ENCODE data around the gene MYOZ2. TPM values are rescaled to one million over a fixed set of nuclear protein-coding genes. Genes with fewer than 3 reads are reported as not detected.

Gene MYOZ2
- polyA plus RNA-seq, 1 experiment = 0.17 TPM

DNA sequence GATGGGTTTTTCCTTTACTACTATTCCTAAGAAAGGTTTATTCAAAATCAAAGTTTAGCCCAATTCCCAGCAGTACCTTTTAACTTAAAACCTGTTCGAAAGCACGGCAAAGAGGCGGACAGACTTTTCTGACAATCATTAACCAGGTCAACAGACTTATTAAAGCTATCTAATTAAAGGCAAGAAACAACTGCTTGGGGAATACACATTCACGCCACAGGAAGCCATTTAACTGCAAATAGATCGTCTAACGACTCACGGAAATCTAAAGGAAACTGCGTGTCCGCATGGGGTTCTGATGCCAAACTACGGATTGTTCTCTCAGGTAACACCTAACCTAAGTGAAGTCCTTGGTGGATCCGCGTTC, 76.2 kb downstream of the MYOZ2 start:
- ChIA-PET POLR2A (interaction anchor here (0.7 to 1.8 kb wide), 5 partner anchors 88 to 200 kb away, joined by 3 to 8 read pairs (median 5); a partner anchor contains a TSS), CTCF (interaction anchor here (1.5 to 2.5 kb wide), 3 partner anchors 129 to 190 kb away, joined by 3 to 6 read pairs (median 5); no protein-coding TSS in a partner anchor)
- H3K4me3 ChIP-seq (ENCODE audit: low read depth, low read length) = peak overlapping the region; percentile 96
- H3K27me3 ChIP-seq (ENCODE audit: control insufficient read depth, insufficient read depth, low read length) = no peaks in the 10 kb centered on the region
- H3K36me3 ChIP-seq (ENCODE audit: control insufficient read depth, insufficient read depth, low read length) = no peaks in the 10 kb centered on the region
- TF ChIP-seq, protein P1, sequence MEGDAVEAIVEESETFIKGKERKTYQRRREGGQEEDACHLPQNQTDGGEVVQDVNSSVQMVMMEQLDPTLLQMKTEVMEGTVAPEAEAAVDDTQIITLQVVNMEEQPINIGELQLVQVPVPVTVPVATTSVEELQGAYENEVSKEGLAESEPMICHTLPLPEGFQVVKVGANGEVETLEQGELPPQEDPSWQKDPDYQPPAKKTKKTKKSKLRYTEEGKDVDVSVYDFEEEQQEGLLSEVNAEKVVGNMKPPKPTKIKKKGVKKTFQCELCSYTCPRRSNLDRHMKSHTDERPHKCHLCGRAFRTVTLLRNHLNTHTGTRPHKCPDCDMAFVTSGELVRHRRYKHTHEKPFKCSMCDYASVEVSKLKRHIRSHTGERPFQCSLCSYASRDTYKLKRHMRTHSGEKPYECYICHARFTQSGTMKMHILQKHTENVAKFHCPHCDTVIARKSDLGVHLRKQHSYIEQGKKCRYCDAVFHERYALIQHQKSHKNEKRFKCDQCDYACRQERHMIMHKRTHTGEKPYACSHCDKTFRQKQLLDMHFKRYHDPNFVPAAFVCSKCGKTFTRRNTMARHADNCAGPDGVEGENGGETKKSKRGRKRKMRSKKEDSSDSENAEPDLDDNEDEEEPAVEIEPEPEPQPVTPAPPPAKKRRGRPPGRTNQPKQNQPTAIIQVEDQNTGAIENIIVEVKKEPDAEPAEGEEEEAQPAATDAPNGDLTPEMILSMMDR (IDR thresholded peaks at IDR 0.05; ENCODE audit: insufficient read depth, low read depth, low read length) = no peak
- DNase-seq (ENCODE audit: low read depth) = no peak

GRCh38 chr4:119212234-119212963, 76.8 kb downstream of the MYOZ2 start, which contains the start of gene USP53:
Gene USP53 (plus strand): TSS chr4:119212713. CDS start chr4:119239760, 27,047 bp downstream.
- peak; percentile 93 for DNase-seq (ENCODE audit: low read depth)
- ChIA-PET POLR2A (interaction anchor here (0.6 to 3.3 kb wide), 13 partner anchors 43 to 377 kb away, joined by 3 to 13 read pairs (median 5); a partner anchor contains a TSS), CTCF (interaction anchor here (1.0 to 2.5 kb wide), 7 partner anchors 109 to 218 kb away, joined by 3 to 6 read pairs (median 4); no protein-coding TSS in a partner anchor)
- Histone ChIP-seq H3K4me3 (ENCODE audit: low read depth, low read length) (peak within 1 kb of the TSS; percentile 96), H3K27me3 (ENCODE audit: control insufficient read depth, insufficient read depth, low read length) (no peaks in the 10 kb centered on the region), H3K36me3 (ENCODE audit: control insufficient read depth, insufficient read depth, low read length) (no peaks in the 10 kb centered on the region)
- TF ChIP-seq, protein P1 (IDR thresholded peaks at IDR 0.05; ENCODE audit: insufficient read depth, low read depth, low read length) = no peak

GRCh38 chr4:119212964-119213606, 77.5 kb downstream of the MYOZ2 start:
- ChIA-PET CTCF (interaction anchor here (1.0 to 2.5 kb wide), 7 partner anchors 110 to 219 kb away, joined by 3 to 6 read pairs (median 4); no protein-coding TSS in a partner anchor), POLR2A (interaction anchor here (0.6 to 3.3 kb wide), 11 partner anchors 44 to 378 kb away, joined by 3 to 13 read pairs (median 3); a partner anchor contains a TSS)
- Histone ChIP-seq H3K27me3 (ENCODE audit: control insufficient read depth, insufficient read depth, low read length) (no peaks in the 10 kb centered on the region), H3K4me3 (ENCODE audit: low read depth, low read length) (peak overlapping the region; percentile 96), H3K36me3 (ENCODE audit: control insufficient read depth, insufficient read depth, low read length) (peaks cover 6% of the 10 kb centered on the region)
- peak; percentile 63 for DNase-seq (ENCODE audit: low read depth)
- TF ChIP-seq, protein P1 (IDR thresholded peaks at IDR 0.05; ENCODE audit: insufficient read depth, low read depth, low read length) = peak; percentile 48

GRCh38 chr4:119218093-119218492, 82.5 kb downstream of the MYOZ2 start:
- Histone ChIP-seq H3K4me3 (ENCODE audit: low read depth, low read length) (peak overlapping the region; percentile 31), H3K36me3 (ENCODE audit: control insufficient read depth, insufficient read depth, low read length) (peaks cover 14% of the 10 kb centered on the region), H3K27me3 (ENCODE audit: control insufficient read depth, insufficient read depth, low read length) (no peaks in the 10 kb centered on the region)
- DNase-seq (ENCODE audit: low read depth) = no peak
- ChIA-PET POLR2A (interaction anchor here (1.2 kb wide), 1 partner anchor 189 kb away, joined by 4 read pairs; no protein-coding TSS in a partner anchor), CTCF (no interaction called here)
- TF ChIP-seq, protein P1 (IDR thresholded peaks at IDR 0.05; ENCODE audit: insufficient read depth, low read depth, low read length) = no peak

GRCh38 chr4:119221412-119221811, 85.8 kb downstream of the MYOZ2 start:
- no peak for DNase-seq (ENCODE audit: low read depth)
- TF ChIP-seq, protein P1 (IDR thresholded peaks at IDR 0.05; ENCODE audit: insufficient read depth, low read depth, low read length) = no peak
- CTCF ChIA-PET = interaction anchor here (0.5 kb wide), 1 partner anchor 521 kb away, joined by 3 read pairs; no protein-coding TSS in a partner anchor
- no peaks in the 10 kb centered on the region for H3K27me3 ChIP-seq (ENCODE audit: control insufficient read depth, insufficient read depth, low read length)
- H3K4me3 ChIP-seq (ENCODE audit: low read depth, low read length) = no peak overlapping the region
- POLR2A ChIA-PET = interaction anchor here (0.7 kb wide), 1 partner anchor 175 kb away, joined by 6 read pairs; no protein-coding TSS in a partner anchor
- peaks cover 16% of the 10 kb centered on the region for H3K36me3 ChIP-seq (ENCODE audit: control insufficient read depth, insufficient read depth, low read length)

All from BJ (cell line).